Liver (tissue), 3 donors: ENCODE results near the gene PLK4.

Experiments
- CTCF ChIP-seq: fragments of 150-350 bp; IDR thresholded peaks from 2 replicates; pipeline ENCODE4 v1.5.1; 2017; ENCODE audit warnings: improper control_type of control experiment, low read depth, low read length; ENCODE audit not compliant: missing input control
- JUND ChIP-seq, 2 donors: IDR thresholded peaks; 2 replicates each; pipeline ENCODE4 v1.6.1; 2016; ENCODE audit warnings: antibody characterized with exemption in 2 of 2
- NR2F2 ChIP-seq: IDR thresholded peaks from 2 replicates; pipeline ENCODE4 v1.6.1; 2016; ENCODE audit warnings: antibody characterized with exemption
- REST ChIP-seq: IDR thresholded peaks from 2 replicates; pipeline ENCODE4 v1.6.1; 2016; ENCODE audit warnings: antibody characterized with exemption, mild to moderate bottlenecking
- SP1 ChIP-seq: IDR thresholded peaks from 2 replicates; pipeline ENCODE4 v1.6.1; 2018; ENCODE audit warnings: antibody characterized with exemption, mild to moderate bottlenecking
- TAF1 ChIP-seq: conservative IDR thresholded peaks from 2 replicates; pipeline ENCODE4 v1.6.1; 2016; ENCODE audit warnings: antibody characterized with exemption, mild to moderate bottlenecking
- TF ChIP-seq, protein P1 (sequence below): IDR thresholded peaks from 2 replicates; pipeline ENCODE4 v1.6.1; 2016; ENCODE audit warnings: antibody characterized with exemption
- donor health status: healthy.
- donor health status: healthy.

DNA sequence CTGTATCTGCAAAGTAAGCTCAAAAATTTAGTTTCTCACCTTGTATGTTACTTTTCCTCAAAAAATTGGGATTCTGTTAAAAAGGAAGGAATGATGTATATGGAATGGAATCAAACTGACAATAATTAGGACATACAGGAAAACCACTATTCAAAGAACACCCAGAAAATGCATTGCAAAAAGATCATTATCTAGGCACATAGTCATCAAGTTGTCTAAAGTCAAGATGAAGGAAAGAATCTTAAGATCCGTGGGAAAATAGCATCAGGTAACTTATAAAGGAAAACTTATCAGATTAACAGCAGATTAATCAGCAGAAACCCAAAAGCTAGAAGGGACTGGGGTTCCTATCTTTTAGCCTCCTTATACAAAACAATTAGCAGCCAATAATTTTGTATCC, 23.1 kb upstream of the PLK4 start:
- no peak for TF ChIP-seq CTCF
- no peak for TF ChIP-seq REST
- no peak for TF ChIP-seq TAF1
- no peak for TF ChIP-seq SP1
- TF ChIP-seq NR2F2 = no peak
- TF ChIP-seq JUND (IDR thresholded peaks at IDR 0.05) = no peak
- TF ChIP-seq, protein P1, sequence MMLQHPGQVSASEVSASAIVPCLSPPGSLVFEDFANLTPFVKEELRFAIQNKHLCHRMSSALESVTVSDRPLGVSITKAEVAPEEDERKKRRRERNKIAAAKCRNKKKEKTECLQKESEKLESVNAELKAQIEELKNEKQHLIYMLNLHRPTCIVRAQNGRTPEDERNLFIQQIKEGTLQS = no peak
